AG10803 (cell line): ENCODE results near the gene SPATS2L.

ENCODE experiments used
- DNase-seq: peaks from one replicate; pipeline ENCODE4 v3.0.0; 2010; ENCODE audit warnings: low read depth
- H3K4me3 ChIP-seq: 2 replicates; pipeline ENCODE4 v1.5.1; 2011; ENCODE audit warnings: mild to moderate bottlenecking, low read length, control low read depth
- CTCF ChIP-seq: conservative IDR thresholded peaks from 2 replicates; pipeline ENCODE4 v1.5.1; 2011; ENCODE audit warnings: mild to moderate bottlenecking, low read length, control low read depth, inconsistent platforms

SPATS2L gene

GRCh38 chr2:200502196-200502595 lies 195.7 kb downstream of the SPATS2L start:
- DNase-seq = no peak
- no peak overlapping the region for H3K4me3 ChIP-seq
- no peak for TF ChIP-seq CTCF

DNA sequence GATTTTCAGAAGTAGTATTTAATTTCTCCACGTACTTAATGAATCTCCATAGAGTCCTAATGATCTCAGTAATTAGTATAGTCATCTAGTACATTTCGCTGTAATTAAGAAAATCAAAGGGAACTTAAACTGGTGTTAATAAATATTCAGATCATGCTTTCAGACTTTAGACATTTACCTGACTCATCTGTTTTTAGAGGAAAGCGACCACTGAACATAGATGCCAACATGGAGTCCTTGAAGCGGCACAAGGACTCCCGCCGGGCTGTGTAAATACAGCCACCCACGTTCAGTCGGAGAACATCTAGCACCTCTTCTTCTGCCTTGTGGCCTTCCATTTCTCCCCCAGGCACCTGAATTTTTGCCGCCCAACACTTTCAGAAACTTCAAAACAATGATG lies 200.2 kb downstream of the SPATS2L start:
- no peak for DNase-seq
- TF ChIP-seq CTCF = no peak
- no peak overlapping the region for H3K4me3 ChIP-seq

DNA sequence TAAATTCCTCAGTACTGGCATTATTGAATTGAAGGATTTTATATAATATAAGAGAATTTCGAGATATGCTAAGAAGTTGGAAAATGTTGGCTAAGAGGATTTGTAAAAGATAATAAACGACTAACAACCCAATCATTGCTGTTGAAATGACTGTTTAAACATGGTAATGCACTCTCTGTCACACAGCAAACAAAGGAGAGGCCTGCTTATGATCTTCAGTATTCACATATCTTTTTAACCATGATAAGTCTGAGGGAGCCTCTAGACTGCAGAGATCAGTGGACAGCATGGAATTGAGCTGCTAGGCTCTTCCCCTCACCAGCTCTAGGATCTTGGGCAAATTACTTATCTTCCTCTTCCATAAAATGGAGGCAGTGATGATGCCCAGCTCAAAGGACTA lies 200.7 kb downstream of the SPATS2L start:
- H3K4me3 ChIP-seq = no peak overlapping the region
- no peak for DNase-seq
- no peak for TF ChIP-seq CTCF

GRCh38 chr2:200509235-200509611 lies 202.7 kb downstream of the SPATS2L start:
- peak; percentile 21 for DNase-seq
- peak overlapping the region; percentile 84 for H3K4me3 ChIP-seq
- TF ChIP-seq CTCF = no peak

DNA sequence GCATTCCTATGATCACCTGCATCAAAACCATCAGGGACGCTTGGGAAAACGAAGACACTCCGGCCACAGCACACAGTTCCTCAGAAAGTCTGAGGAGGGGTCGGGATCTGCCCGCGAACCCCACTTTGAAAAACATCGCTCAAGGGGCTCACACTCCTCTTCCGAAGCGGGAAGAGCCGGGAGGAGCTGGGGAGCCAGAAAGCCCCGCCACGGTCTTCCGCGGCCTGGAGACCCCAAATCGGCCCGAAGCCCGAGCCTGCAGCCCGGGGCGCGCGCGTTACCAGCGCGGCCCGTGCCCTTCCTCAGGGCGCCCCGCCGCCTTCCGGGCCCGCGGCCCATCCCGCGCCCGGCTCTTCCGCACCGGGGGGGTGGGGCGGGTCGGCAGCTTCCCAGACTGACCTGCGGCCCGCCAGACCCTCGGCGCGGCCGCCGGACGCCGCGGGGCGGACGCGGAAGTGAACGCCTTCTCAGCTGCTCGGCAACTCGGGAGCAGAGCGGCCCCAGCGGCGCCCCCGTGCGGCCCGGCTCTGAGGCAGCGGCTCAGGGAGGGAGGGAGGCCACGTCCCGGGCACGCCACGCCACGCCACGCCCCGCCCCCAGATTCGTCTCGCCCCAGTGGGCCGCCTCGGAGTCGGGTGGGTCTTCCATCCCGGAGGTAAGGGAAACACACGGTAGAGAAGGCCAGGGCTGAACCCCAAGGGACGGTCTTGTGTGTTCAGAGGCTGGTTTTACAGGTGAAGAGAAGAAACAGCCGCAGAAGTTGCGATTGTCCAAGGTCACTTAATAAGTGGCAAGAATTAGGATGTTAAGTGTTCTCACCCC lies 203.3 kb downstream of the SPATS2L start, which contains the start of gene KCTD18:
KCTD18 (minus strand) TSS at position 457 of the 822 bp plus-strand sequence. CDS start 3,052 bp downstream, outside the sequence.
- peak; percentile 83 for DNase-seq
- peak; percentile 52 for TF ChIP-seq CTCF
- H3K4me3 ChIP-seq = peak within 1 kb of the TSS; percentile 84

DNA sequence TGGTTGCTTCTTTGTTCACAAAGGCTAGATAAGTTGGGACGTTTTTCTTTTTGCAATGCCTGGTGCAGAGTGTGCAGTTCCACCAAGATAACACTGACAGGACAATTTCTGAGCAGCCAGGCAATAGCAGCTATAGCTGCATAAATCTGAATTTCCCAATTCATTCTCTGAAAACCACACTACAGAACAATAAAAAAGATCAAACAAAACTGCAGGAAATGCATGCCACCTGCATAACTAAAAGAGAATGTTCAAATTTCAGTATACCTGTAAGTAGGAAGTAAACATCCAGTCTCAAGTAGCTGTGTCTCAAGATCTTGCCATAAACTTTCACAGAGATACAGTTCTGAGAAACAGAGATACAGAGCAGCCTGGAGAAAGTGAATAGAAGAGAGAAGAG lies 208.7 kb downstream of the SPATS2L start:
- TF ChIP-seq CTCF = no peak
- no peak overlapping the region for H3K4me3 ChIP-seq
- no peak for DNase-seq

DNA sequence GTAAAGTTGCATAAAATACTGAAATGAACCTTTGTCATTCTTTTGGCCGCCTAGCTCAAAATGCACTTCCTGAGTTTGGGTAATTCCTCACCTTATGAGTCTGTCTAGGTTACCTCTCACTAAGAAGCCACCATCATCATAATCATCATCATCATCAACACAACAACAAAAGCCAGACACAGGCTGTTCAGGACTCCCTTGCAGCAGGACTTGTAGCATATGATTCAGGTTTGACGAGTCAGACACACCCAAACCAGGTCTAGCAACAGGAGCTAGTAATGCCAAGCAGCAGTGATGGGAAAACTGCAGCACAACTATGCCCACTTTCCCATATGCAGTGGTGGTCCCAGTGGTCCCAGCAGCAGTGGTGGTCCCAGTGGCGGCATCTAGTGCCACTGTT lies 216.7 kb downstream of the SPATS2L start:
- H3K4me3 ChIP-seq = no peak overlapping the region
- TF ChIP-seq CTCF = no peak
- no peak for DNase-seq
